GM12878 (cell line): ENCODE measurements around the gene TKT. TPM values are rescaled to one million over a fixed set of nuclear protein-coding genes. Genes with fewer than 3 reads are reported as not detected.

Source experiments
- ASH2L ChIP-seq: fragments of 300-600, 200-600 bp; sonication (generic); IDR thresholded peaks from 2 replicates; pipeline ENCODE4 v1.6.1; 2017; ENCODE audit warnings: low read depth, mild to moderate bottlenecking, borderline replicate concordance
- ATF2 ChIP-seq: IDR thresholded peaks from 2 replicates; pipeline ENCODE4 v1.6.1; 2012; ENCODE audit warnings: low read length, inconsistent platforms
- CEBPZ ChIP-seq: fragments of 150-350 bp; IDR thresholded peaks from 2 replicates; pipeline ENCODE4 v1.6.1; 2016; ENCODE audit warnings: low read depth, low read length
- CREB1 ChIP-seq: IDR thresholded peaks from 2 replicates; pipeline ENCODE4 v1.6.1; 2012; ENCODE audit warnings: low read depth, mild to moderate bottlenecking, inconsistent platforms
- FOXK2 ChIP-seq: fragments of 450-650 bp; IDR thresholded peaks from 2 replicates; pipeline ENCODE4 v1.6.1; 2017; ENCODE audit warnings: mild to moderate bottlenecking, moderate library complexity
- HCFC1 ChIP-seq: fragments of 150-350 bp; IDR thresholded peaks from 2 replicates; pipeline ENCODE4 v1.6.1; 2014; ENCODE audit warnings: low read length
- IRF3 ChIP-seq: fragments of 450-650 bp; IDR thresholded peaks from 2 replicates; pipeline ENCODE4 v1.6.1; 2014; ENCODE audit warnings: mild to moderate bottlenecking
- IRF4 ChIP-seq: IDR thresholded peaks from 2 replicates; pipeline ENCODE4 v1.6.1; 2011; ENCODE audit warnings: low read depth, low read length
- JUNB ChIP-seq: IDR thresholded peaks from 2 replicates; pipeline ENCODE4 v1.6.1; 2016; ENCODE audit warnings: antibody characterized with exemption, mild to moderate bottlenecking
- KAT2A ChIP-seq: conservative IDR thresholded peaks from 2 replicates; pipeline ENCODE4 v1.6.1; 2011; ENCODE audit warnings: low read depth, low read length; ENCODE audit not compliant: control insufficient read depth
- LARP7 ChIP-seq: fragments of 450-650 bp; IDR thresholded peaks from 2 replicates; pipeline ENCODE4 v1.6.1; 2017; ENCODE audit warnings: mild to moderate bottlenecking
- NKRF ChIP-seq: fragments of 450-650 bp; conservative IDR thresholded peaks from 2 replicates; pipeline ENCODE4 v1.6.1; 2017; ENCODE audit warnings: mild to moderate bottlenecking, moderate library complexity
- PAX8 ChIP-seq: fragments of 450-650 bp; IDR thresholded peaks from 2 replicates; pipeline ENCODE4 v1.6.1; 2017; ENCODE audit warnings: mild to moderate bottlenecking, moderate library complexity
- POLR2AphosphoS5 ChIP-seq: IDR thresholded peaks from 2 replicates; pipeline ENCODE4 v1.6.1; 2011; ENCODE audit warnings: mild to moderate bottlenecking, low read length, inconsistent platforms
- RBBP5 ChIP-seq: fragments of 200-600 bp; sonication (generic); conservative IDR thresholded peaks from 2 replicates; pipeline ENCODE4 v1.6.1; 2016
- SMAD1 ChIP-seq: fragments of 450-650 bp; IDR thresholded peaks from 2 replicates; pipeline ENCODE4 v1.6.1; 2018; ENCODE audit warnings: mild to moderate bottlenecking, low read depth; ENCODE audit not compliant: partially characterized antibody
- SMC3 ChIP-seq: IDR thresholded peaks from 2 replicates; pipeline ENCODE4 v1.6.1; 2011; ENCODE audit warnings: low read length, improper control_type of control experiment, borderline replicate concordance
- SRF ChIP-seq, 2 experiments: IDR thresholded peaks; 2 replicates each; pipeline ENCODE4 v1.6.1; 2011; ENCODE audit warnings: low read depth in 2 of 2, low read length in 2 of 2, mild to moderate bottlenecking in 1 of 2, moderate library complexity in 1 of 2
- TARDBP ChIP-seq: IDR thresholded peaks from 2 replicates; pipeline ENCODE4 v1.6.1; 2016; ENCODE audit warnings: borderline replicate concordance
- YBX1 ChIP-seq: fragments of 450-650 bp; IDR thresholded peaks from 2 replicates; pipeline ENCODE4 v1.6.1; 2016; ENCODE audit warnings: antibody characterized with exemption
- ZBTB11 ChIP-seq: fragments of 450-650 bp; formaldehyde crosslinking; IDR thresholded peaks from 2 replicates; pipeline ENCODE4 v1.5.0; 2022; ENCODE audit warnings: mild to moderate bottlenecking, missing genetic modification characterization
- ZNF217 ChIP-seq: fragments of 450-650 bp; IDR thresholded peaks from 2 replicates; pipeline ENCODE4 v1.6.1; 2017; ENCODE audit warnings: antibody characterized with exemption, mild to moderate bottlenecking
- ZNF384 ChIP-seq: IDR thresholded peaks from 2 replicates; pipeline ENCODE4 v1.6.1; 2012; ENCODE audit warnings: low read depth, mild to moderate bottlenecking, low read length, improper control_type of control experiment, borderline replicate concordance
- polyA plus RNA-seq, 11 experiments: library from polyadenylated mRNA; depleted of rRNA in 4 of 11; unstranded in 6 of 11; stranded (reverse) in 5 of 11; fragments of >200 nt; fragmentation: Nextera tagmentation in 4 of 11; fragmentation: Illumina TruSeq in 1 of 11; extraction: Ambion mirVana in 4 of 11; extraction: Trizol in 1 of 11; gene quantifications; 1 replicate in 1 of 11; 2 replicates in 10 of 11; pipeline versions ENCODE4 v1.2.1 to v1.2.3, GENCODE V29; 2011 to 2016; ENCODE audit warnings: inconsistent platforms in 2 of 11, missing spikeins in 2 of 11, low read depth in 1 of 11
- total RNA-seq, 4 experiments: library from RNA; depleted of rRNA in 3 of 4; stranded (reverse); fragments of >200 nt in 3 of 4; fragmentation: Illumina TruSeq in 1 of 4; extraction: Trizol in 1 of 4; gene quantifications; 2 replicates each; pipeline versions ENCODE4 v1.2.1 to v1.2.3, GENCODE V29; 2013 to 2021

Gene TKT
- total and polyA plus RNA-seq, 10 of the 15 experiments (the other 5 are each of a cell fraction or from before 2014, with no cell fraction given), result 56.4 to 385 (median 143) TPM

- TF ChIP-seq HCFC1 (no peak), FOXK2 (no peak), ASH2L (no peak), PAX8 (no peak), IRF4 (no peak), JUNB (no peak), CREB1 (no peak), ZNF384 (no peak), YBX1 (no peak), POLR2AphosphoS5 (no peak), SMC3 (no peak), ZBTB11 (CRISPR knock-in tag) (no peak), ZNF217 (no peak), ATF2 (no peak), RBBP5 (no peak), IRF3 (no peak), SMAD1 (no peak), CEBPZ (no peak), KAT2A (no peak), TARDBP (0 out of 2 replicates have a peak, but pooled peaks have one; percentile 8), NKRF (0 out of 2 replicates have a peak, but pooled peaks have one; percentile 20), SRF (IDR thresholded peaks at IDR 0.05; ENCODE audit: low read depth in 2 of 2, low read length in 2 of 2) (no peak), LARP7 (peak; percentile 53; the same call in 1 of the 2 replicates)
These were observed 74.8 kb downstream of the TKT start (continued) for GRCh38 chr3:53181024-53181371.
